NCI-H1436 (cell line): ENCODE results near the gene POLDIP2.

Experiments
- DNase-seq: peaks from one replicate; lab custom pipeline; 2025; lab: John Stamatoyannopoulos, UW

Gene POLDIP2

DNA sequence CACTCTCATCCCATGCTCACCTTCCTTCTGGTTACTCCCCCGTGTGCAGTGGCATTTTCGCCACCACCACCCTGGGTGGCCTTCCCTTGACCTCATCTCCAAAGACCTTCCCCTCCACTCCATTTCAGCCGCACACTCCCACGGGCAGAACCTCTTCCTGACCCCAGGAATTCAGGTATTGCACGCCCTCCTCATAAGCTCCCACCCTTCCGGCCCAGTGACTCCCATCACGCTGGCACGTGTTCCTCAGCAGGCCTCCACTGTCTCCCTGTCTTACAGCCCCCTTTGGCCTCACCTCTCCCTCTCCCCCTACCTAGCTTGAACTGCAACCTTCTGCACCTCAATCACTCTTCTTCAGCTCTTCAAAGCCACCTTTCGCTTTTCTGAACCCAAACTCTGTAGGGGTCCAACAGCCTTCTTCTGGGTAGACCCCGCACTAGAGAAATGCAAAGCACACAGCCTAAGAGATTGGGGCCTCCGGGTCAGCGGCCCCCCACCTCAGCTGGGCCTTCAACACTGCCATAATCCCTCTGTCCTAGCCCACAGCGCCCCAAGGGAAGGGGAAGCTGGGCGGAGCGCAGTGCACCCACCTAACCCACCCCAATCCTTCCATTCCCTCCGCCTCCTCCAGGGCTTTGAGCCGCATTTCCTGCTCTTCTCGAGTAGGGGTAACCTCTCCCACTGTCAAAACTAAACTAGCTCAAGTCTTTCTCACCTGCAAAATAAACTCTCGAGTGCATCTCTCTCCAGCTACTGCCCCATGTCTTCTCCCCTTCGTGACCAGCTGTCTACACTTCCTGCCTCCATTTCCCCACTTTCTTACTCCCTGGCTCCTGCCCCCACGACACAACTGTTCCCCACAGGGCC is 40.0 kb downstream of the POLDIP2 start:
- no peak for DNase-seq

DNA sequence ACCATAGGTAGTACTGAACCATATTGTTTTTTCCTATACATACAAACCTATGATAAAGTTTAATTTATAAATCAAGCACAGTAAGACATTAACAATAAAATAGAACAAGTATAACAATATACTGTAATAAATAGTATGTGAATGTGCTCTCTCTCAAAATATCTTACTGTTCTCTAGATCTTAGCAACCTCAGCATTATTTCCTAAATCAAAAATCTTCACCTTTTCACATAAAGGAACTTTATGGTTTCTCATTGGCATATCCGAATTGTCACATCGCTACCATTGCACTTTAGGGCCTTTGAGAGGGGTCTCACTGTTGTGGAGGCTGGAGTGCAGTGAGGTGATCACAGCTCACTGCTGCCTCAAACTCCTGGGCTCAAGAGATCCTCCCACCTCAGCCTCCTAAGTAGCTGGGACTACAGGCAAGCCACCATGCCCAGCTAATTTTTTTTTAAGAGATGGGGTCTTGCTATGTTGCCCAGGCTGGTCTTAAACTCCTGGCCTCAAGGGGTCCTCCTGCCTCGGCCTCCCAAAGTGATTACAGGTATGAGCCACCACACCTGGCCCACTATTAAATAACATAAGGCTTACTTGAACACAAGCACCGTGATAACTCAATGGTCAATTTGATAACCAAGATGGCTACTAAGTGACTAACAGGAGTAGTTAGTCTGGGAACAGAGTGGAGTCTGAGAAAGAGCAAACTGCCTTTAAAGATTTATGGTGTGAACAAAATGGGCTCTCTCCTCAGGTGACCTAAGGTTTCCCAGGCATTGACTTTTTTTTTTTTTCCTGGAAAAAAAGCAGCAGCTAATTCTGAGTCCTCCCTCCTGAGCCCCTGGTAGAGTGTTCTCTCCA is 41.3 kb downstream of the POLDIP2 start:
- no peak for DNase-seq

DNA sequence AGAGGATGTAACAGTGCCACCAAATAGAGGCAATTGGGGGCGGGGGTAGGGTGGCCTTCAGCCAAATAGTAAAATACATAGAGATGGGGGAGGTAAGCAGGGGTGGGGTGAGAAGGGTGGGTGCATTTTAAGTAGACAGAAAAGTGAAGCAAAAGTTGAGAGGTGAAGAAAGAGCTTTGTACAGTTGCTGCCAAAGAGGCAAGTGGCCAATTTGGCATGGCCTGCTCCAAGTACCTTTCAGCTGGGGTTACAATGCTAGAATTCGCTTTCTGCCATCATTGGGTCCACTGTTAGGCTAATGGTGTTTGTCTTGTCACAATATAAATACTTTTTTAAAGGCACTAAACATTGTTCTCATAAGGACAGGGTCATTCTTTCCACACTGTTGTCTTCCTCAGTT is 43.5 kb downstream of the POLDIP2 start:
- no peak for DNase-seq

DNA sequence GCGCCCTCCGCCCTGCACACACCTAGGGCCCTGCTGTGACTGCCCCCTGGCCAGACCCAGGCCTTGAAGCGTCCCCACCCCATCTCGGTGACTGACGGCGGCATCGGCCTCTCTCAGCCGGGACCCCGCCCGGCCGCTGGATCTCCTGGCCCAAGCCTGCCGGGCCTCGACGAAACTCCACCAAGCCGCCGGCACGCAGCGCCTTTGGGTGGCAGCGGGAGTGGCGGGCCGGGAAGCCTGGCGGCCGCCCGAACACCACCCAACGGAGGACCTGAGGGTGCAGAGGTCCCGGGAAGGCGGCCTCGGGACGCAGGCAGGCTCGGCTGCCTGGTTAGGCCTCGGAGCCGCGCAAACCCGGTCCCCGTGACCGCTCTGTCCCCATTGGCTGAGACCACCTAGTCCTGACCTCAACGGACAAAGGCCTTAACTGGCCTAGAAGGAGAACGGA is 50.3 kb downstream of the POLDIP2 start:
- DNase-seq = no peak

DNA sequence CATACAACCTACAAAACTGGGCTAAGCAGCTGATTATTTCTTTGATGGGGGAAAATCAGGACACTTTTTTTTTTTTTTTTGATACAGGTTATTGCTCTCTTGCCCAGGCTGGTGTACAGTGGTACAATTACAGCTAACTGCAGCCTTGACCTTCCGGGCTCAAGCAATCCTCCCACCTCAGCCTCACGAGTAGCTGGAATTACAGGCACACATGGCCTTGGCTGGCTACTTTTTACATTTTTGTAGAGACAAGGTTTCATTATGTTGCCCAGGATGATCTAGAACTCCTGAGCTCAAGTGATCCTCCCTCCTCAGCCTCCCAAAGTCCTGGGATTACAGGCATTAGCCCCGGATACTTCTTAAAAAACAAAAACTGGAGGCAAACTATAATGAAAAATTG is 58.9 kb downstream of the POLDIP2 start:
- no peak for DNase-seq
